ENCODE data around the gene TTC23.

Gene TTC23

GRCh38 chr15:99151156-99151555 is 98.2 kb downstream of the TTC23 start:
- no peaks in the 10 kb centered on the region for H3K79me1 ChIP-seq (ENCODE audit: low read length)
- no peak overlapping the region for H2BK12ac ChIP-seq (ENCODE audit: low read length)
- no peak overlapping the region for H4K12ac ChIP-seq (ENCODE audit: low read depth, low read length)
- no peak overlapping the region for H3K27ac ChIP-seq (ENCODE audit: low read depth, low read length)
- H3K36me3 ChIP-seq (ENCODE audit: control insufficient read depth in 1 of 2, insufficient read depth in 2 of 2, low read length in 2 of 2), result peaks cover 11 to 12% of the 10 kb centered on the region in 2 experiments
- no peak overlapping the region for H4K8ac ChIP-seq (ENCODE audit: low read depth, low read length)
- H3K9me3 ChIP-seq (ENCODE audit: insufficient read depth, low read depth, low read length), result no peaks in the 10 kb centered on the region
- no peak overlapping the region for H2BK5ac ChIP-seq (ENCODE audit: low read depth, low read length, poor library complexity)
- no peak overlapping the region for H3K4me3 ChIP-seq (ENCODE audit: low read depth, low read length)
- H3K4me1 ChIP-seq (ENCODE audit: control insufficient read depth in 1 of 2, insufficient read depth in 2 of 2, low read length in 2 of 2), result peaks cover 2 to 3% of the 10 kb centered on the region in 2 experiments
- H3K23ac ChIP-seq (ENCODE audit: low read length), result no peak overlapping the region
- no peak for DNase-seq
- H3K9ac ChIP-seq (ENCODE audit: low read length), result no peak overlapping the region
- no peak overlapping the region for H3K14ac ChIP-seq (ENCODE audit: low read length)
- no peak overlapping the region for H2BK120ac ChIP-seq (ENCODE audit: insufficient read depth, low read length, poor library complexity)
- H2AFZ ChIP-seq (ENCODE audit: insufficient read depth, low read length, poor library complexity), result no peak overlapping the region
- H3K79me2 ChIP-seq (ENCODE audit: control insufficient read depth, insufficient read depth, low read length, poor library complexity), result no peaks in the 10 kb centered on the region
- WGBS (ENCODE audit: extremely low coverage, insufficient coverage, insufficient read length), result no CpG with 5 or more reads among the region's 2 CpGs
- no peak overlapping the region for H2AK5ac ChIP-seq (ENCODE audit: low read length)
- H3K27me3 ChIP-seq (ENCODE audit: insufficient read depth, low read length), result no peaks in the 10 kb centered on the region
- H4K91ac ChIP-seq (ENCODE audit: low read depth, low read length), result no peak overlapping the region
- H3K4ac ChIP-seq (ENCODE audit: low read depth, low read length), result no peak overlapping the region
- no peak overlapping the region for H3K18ac ChIP-seq (ENCODE audit: low read length)
- H3K4me2 ChIP-seq (ENCODE audit: low read length), result no peak overlapping the region

DNA sequence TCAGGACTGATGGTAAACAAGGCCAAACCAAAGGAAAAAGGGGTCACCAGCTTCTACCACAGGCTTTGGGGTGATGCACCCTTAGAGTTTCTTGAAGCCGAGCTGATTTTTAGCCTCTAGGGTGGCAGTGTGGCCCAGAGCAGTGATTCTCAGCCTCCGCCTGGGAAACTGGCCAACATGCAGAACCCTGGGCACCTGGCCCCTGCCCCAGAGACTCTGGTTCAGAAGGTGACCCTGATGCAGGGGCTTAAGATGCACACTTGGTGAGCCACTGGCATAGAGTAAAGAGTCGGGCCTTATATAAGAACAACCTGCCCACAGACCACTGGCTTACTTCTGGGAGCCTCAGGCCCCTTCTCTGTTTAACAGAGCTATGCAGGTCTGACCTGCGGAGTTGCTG is 100.0 kb downstream of the TTC23 start:
- no peak overlapping the region for H2BK120ac ChIP-seq (ENCODE audit: insufficient read depth, low read length, poor library complexity)
- no peaks in the 10 kb centered on the region for H3K79me2 ChIP-seq (ENCODE audit: control insufficient read depth, insufficient read depth, low read length, poor library complexity)
- H3K4me1 ChIP-seq (ENCODE audit: control insufficient read depth in 1 of 2, insufficient read depth in 2 of 2, low read length in 2 of 2), result no peaks in the 10 kb centered on the region
- H3K79me1 ChIP-seq (ENCODE audit: low read length), result no peaks in the 10 kb centered on the region
- no peak overlapping the region for H3K14ac ChIP-seq (ENCODE audit: low read length)
- H3K27ac ChIP-seq (ENCODE audit: low read depth, low read length), result no peak overlapping the region
- H3K9ac ChIP-seq (ENCODE audit: low read length), result no peak overlapping the region
- no peak overlapping the region for H3K4me3 ChIP-seq (ENCODE audit: low read depth, low read length)
- H4K8ac ChIP-seq (ENCODE audit: low read depth, low read length), result no peak overlapping the region
- no CpG with 5 or more reads among the region's 4 CpGs for WGBS (ENCODE audit: extremely low coverage, insufficient coverage, insufficient read length)
- H2AK5ac ChIP-seq (ENCODE audit: low read length), result no peak overlapping the region
- H2BK12ac ChIP-seq (ENCODE audit: low read length), result no peak overlapping the region
- no peak for DNase-seq
- H4K12ac ChIP-seq (ENCODE audit: low read depth, low read length), result no peak overlapping the region
- peaks cover 11 to 13% of the 10 kb centered on the region in 2 experiments for H3K36me3 ChIP-seq (ENCODE audit: control insufficient read depth in 1 of 2, insufficient read depth in 2 of 2, low read length in 2 of 2)
- no peak overlapping the region for H3K4me2 ChIP-seq (ENCODE audit: low read length)
- no peak overlapping the region for H3K23ac ChIP-seq (ENCODE audit: low read length)
- no peak overlapping the region for H3K18ac ChIP-seq (ENCODE audit: low read length)
- no peak overlapping the region for H2BK5ac ChIP-seq (ENCODE audit: low read depth, low read length, poor library complexity)
- H4K91ac ChIP-seq (ENCODE audit: low read depth, low read length), result no peak overlapping the region
- no peaks in the 10 kb centered on the region for H3K27me3 ChIP-seq (ENCODE audit: insufficient read depth, low read length)
- no peaks in the 10 kb centered on the region for H3K9me3 ChIP-seq (ENCODE audit: insufficient read depth, low read depth, low read length)
- H2AFZ ChIP-seq (ENCODE audit: insufficient read depth, low read length, poor library complexity), result no peak overlapping the region
- H3K4ac ChIP-seq (ENCODE audit: low read depth, low read length), result no peak overlapping the region

GRCh38 chr15:99148851-99149276 is 100.5 kb downstream of the TTC23 start:
- Histone ChIP-seq H3K23ac (ENCODE audit: low read length) (no peak overlapping the region), H4K12ac (ENCODE audit: low read depth, low read length) (no peak overlapping the region), H3K18ac (ENCODE audit: low read length) (no peak overlapping the region), H2BK5ac (ENCODE audit: low read depth, low read length, poor library complexity) (no peak overlapping the region), H2AFZ (ENCODE audit: insufficient read depth, low read length, poor library complexity) (no peak overlapping the region), H2BK120ac (ENCODE audit: insufficient read depth, low read length, poor library complexity) (no peak overlapping the region), H4K91ac (ENCODE audit: low read depth, low read length) (no peak overlapping the region), H3K14ac (ENCODE audit: low read length) (no peak overlapping the region), H3K9me3 (ENCODE audit: insufficient read depth, low read depth, low read length) (no peaks in the 10 kb centered on the region), H3K27ac (ENCODE audit: low read depth, low read length) (no peak overlapping the region), H3K9ac (ENCODE audit: low read length) (no peak overlapping the region), H3K4ac (ENCODE audit: low read depth, low read length) (no peak overlapping the region), H3K4me3 (ENCODE audit: low read depth, low read length) (no peak overlapping the region), H3K4me2 (ENCODE audit: low read length) (no peak overlapping the region), H3K27me3 (ENCODE audit: insufficient read depth, low read length) (no peaks in the 10 kb centered on the region), H3K4me1 (ENCODE audit: control insufficient read depth in 1 of 2, insufficient read depth in 2 of 2, low read length in 2 of 2) (peaks cover 0 to under 1% of the 10 kb centered on the region in 2 experiments), H2AK5ac (ENCODE audit: low read length) (no peak overlapping the region), H2BK12ac (ENCODE audit: low read length) (no peak overlapping the region), H3K36me3 (ENCODE audit: control insufficient read depth in 1 of 2, insufficient read depth in 2 of 2, low read length in 2 of 2) (peaks cover 11 to 13% of the 10 kb centered on the region in 2 experiments), H4K8ac (ENCODE audit: low read depth, low read length) (no peak overlapping the region), H3K79me2 (ENCODE audit: control insufficient read depth, insufficient read depth, low read length, poor library complexity) (no peaks in the 10 kb centered on the region), H3K79me1 (ENCODE audit: low read length) (no peaks in the 10 kb centered on the region)
- no peak for DNase-seq
- WGBS (ENCODE audit: extremely low coverage, insufficient coverage, insufficient read length), result no CpG with 5 or more reads among the region's 7 CpGs

GRCh38 chr15:99146661-99147060 is 102.7 kb downstream of the TTC23 start:
- Histone ChIP-seq H3K14ac (ENCODE audit: low read length) (no peak overlapping the region), H3K9me3 (ENCODE audit: insufficient read depth, low read depth, low read length) (no peaks in the 10 kb centered on the region), H3K79me2 (ENCODE audit: control insufficient read depth, insufficient read depth, low read length, poor library complexity) (no peaks in the 10 kb centered on the region), H3K23ac (ENCODE audit: low read length) (no peak overlapping the region), H3K36me3 (ENCODE audit: control insufficient read depth in 1 of 2, insufficient read depth in 2 of 2, low read length in 2 of 2) (peaks cover 8 to 13% of the 10 kb centered on the region in 2 experiments), H3K9ac (ENCODE audit: low read length) (no peak overlapping the region), H2BK12ac (ENCODE audit: low read length) (no peak overlapping the region), H3K4me3 (ENCODE audit: low read depth, low read length) (no peak overlapping the region), H3K27me3 (ENCODE audit: insufficient read depth, low read length) (no peaks in the 10 kb centered on the region), H3K27ac (ENCODE audit: low read depth, low read length) (no peak overlapping the region), H2AFZ (ENCODE audit: insufficient read depth, low read length, poor library complexity) (no peak overlapping the region), H3K4me1 (ENCODE audit: control insufficient read depth in 1 of 2, insufficient read depth in 2 of 2, low read length in 2 of 2) (peaks cover 3% of the 10 kb centered on the region in 2 experiments), H3K79me1 (ENCODE audit: low read length) (no peaks in the 10 kb centered on the region), H2AK5ac (ENCODE audit: low read length) (no peak overlapping the region), H4K8ac (ENCODE audit: low read depth, low read length) (no peak overlapping the region), H2BK120ac (ENCODE audit: insufficient read depth, low read length, poor library complexity) (no peak overlapping the region), H3K18ac (ENCODE audit: low read length) (no peak overlapping the region), H4K12ac (ENCODE audit: low read depth, low read length) (no peak overlapping the region), H3K4ac (ENCODE audit: low read depth, low read length) (no peak overlapping the region), H3K4me2 (ENCODE audit: low read length) (no peak overlapping the region), H2BK5ac (ENCODE audit: low read depth, low read length, poor library complexity) (no peak overlapping the region), H4K91ac (ENCODE audit: low read depth, low read length) (no peak overlapping the region)
- no peak for DNase-seq
- WGBS (ENCODE audit: extremely low coverage, insufficient coverage, insufficient read length), result no CpG with 5 or more reads among the region's 5 CpGs
